HG03432 (cell line): ENCODE results near the gene SLC26A8.
"Not testable (repeated sequence)": the region's sequence is repeated elsewhere in the genome, so short reads cannot be mapped to it uniquely, and the experiment has no call there.

Source experiments
- ATAC-seq: cut with Tn5 transposase; IDR thresholded peaks from one replicate; pipeline ENCODE4 v1.9.1; 2021; ENCODE audit warnings: mild to moderate bottlenecking, moderate library complexity; ENCODE audit not compliant: unreplicated experiment

Gene SLC26A8

GRCh38 chr6:36019167-36019566 lies 5.3 kb downstream of the SLC26A8 start:
- ATAC-seq = no peak

GRCh38 chr6:36018339-36018738 lies 6.1 kb downstream of the SLC26A8 start:
- no peak for ATAC-seq

GRCh38 chr6:36015666-36016065 lies 8.8 kb downstream of the SLC26A8 start:
- no peak for ATAC-seq

GRCh38 chr6:36000451-36000850 lies 24.0 kb downstream of the SLC26A8 start:
- ATAC-seq = no peak

- no peak for ATAC-seq
Observed at GRCh38 chr6:35993150-35993549, 31.3 kb downstream of the SLC26A8 start.

GRCh38 chr6:35988047-35988446 lies 36.4 kb downstream of the SLC26A8 start:
- not testable (repeated sequence) for ATAC-seq

- no peak for ATAC-seq
Observed at GRCh38 chr6:35984701-35985100, 39.7 kb downstream of the SLC26A8 start.

GRCh38 chr6:35980991-35981645 lies 43.3 kb downstream of the SLC26A8 start:
- ATAC-seq = no peak

GRCh38 chr6:35980126-35980525 lies 44.3 kb downstream of the SLC26A8 start:
- not testable (repeated sequence) for ATAC-seq

- no peak for ATAC-seq
Observed at GRCh38 chr6:35977308-35977707, 47.1 kb downstream of the SLC26A8 start.

GRCh38 chr6:35973670-35974222 lies 50.7 kb downstream of the SLC26A8 start:
- ATAC-seq = peak; percentile 80

GRCh38 chr6:35972471-35973367 lies 51.7 kb downstream of the SLC26A8 start:
- ATAC-seq = no peak

GRCh38 chr6:35970181-35970580 lies 54.3 kb downstream of the SLC26A8 start:
- no peak for ATAC-seq

- ATAC-seq = no peak
Observed at GRCh38 chr6:35969646-35970045, 54.8 kb downstream of the SLC26A8 start.

GRCh38 chr6:35968821-35969220 lies 55.6 kb downstream of the SLC26A8 start:
- no peak for ATAC-seq

GRCh38 chr6:35967076-35967774 lies 57.2 kb downstream of the SLC26A8 start:
- ATAC-seq = no peak

GRCh38 chr6:35962779-35963560 lies 61.5 kb downstream of the SLC26A8 start:
- no peak for ATAC-seq

GRCh38 chr6:35960187-35960586 lies 64.3 kb downstream of the SLC26A8 start:
- ATAC-seq = no peak

- no peak for ATAC-seq
Observed at GRCh38 chr6:35955970-35956369, 68.5 kb downstream of the SLC26A8 start.

- no peak for ATAC-seq
Observed at GRCh38 chr6:35955521-35955920, 68.9 kb downstream of the SLC26A8 start.
